ENCODE measurements around the gene EIPR1. TPM values are rescaled to one million over a fixed set of nuclear protein-coding genes. Genes with fewer than 3 reads are reported as not detected.
A peak's percentile ranks its signal among the peaks of the same experiment; 100 is the strongest.
"Not testable (repeated sequence)": the region's sequence is repeated elsewhere in the genome, so short reads cannot be mapped to it uniquely, and the experiment has no call there.

Gene EIPR1
- total and polyA plus RNA-seq, 2 of the 13 experiments (the other 11 are each of a cell fraction or from before 2014, with no cell fraction given) = 70.0 to 96.3 TPM

GRCh38 chr2:3369340-3370181 lies 8.1 kb downstream of the EIPR1 start (continued):
- peak; percentile 84; the same call in 1 of the 2 replicates for TF ChIP-seq FOXK1 (CRISPR knock-in tag; IDR thresholded peaks at IDR 0.05; ENCODE audit: borderline replicate concordance, low read depth)
- 0 out of 2 replicates have a peak, but pooled peaks have one; percentile 6 for TF ChIP-seq GZF1 (CRISPR knock-in tag; IDR thresholded peaks at IDR 0.05)
- peak; percentile 76 for TF ChIP-seq JARID2 (CRISPR knock-in tag; IDR thresholded peaks at IDR 0.05; ENCODE audit: insufficient replicate concordance)
- TF ChIP-seq ERF (CRISPR knock-in tag; IDR thresholded peaks at IDR 0.05) = peak; percentile 81; the same call in 1 of the 2 replicates
- 0 out of 2 replicates have a peak, but pooled peaks have one; percentile 32 for TF ChIP-seq MEIS2 (CRISPR knock-in tag; IDR thresholded peaks at IDR 0.05)
- TF ChIP-seq ZNF839 (CRISPR knock-in tag; IDR thresholded peaks at IDR 0.05; ENCODE audit: borderline replicate concordance) = peak; percentile 83; the same call in 1 of the 2 replicates
- TF ChIP-seq ZMYM4 (CRISPR knock-in tag; IDR thresholded peaks at IDR 0.05) = 0 out of 2 replicates have a peak, but pooled peaks have one; percentile 38
- TF ChIP-seq ZNF670 (CRISPR knock-in tag; IDR thresholded peaks at IDR 0.05; ENCODE audit: borderline replicate concordance) = peak; percentile 90; the same call in 1 of the 2 replicates
- not testable (repeated sequence) for TF ChIP-seq TCF12 (IDR thresholded peaks at IDR 0.05)
- 0 out of 2 replicates have a peak, but pooled peaks have one; percentile 30 for TF ChIP-seq TCF12 (CRISPR knock-in tag; IDR thresholded peaks at IDR 0.05)
- peak; percentile 85 for TF ChIP-seq DMAP1 (CRISPR knock-in tag; IDR thresholded peaks at IDR 0.05)
- TF ChIP-seq FOXP4 (CRISPR knock-in tag; IDR thresholded peaks at IDR 0.05) = peak; percentile 71; the same call in 1 of the 2 replicates
- peak; percentile 89 for TF ChIP-seq RXRA (CRISPR knock-in tag; IDR thresholded peaks at IDR 0.05)
- TF ChIP-seq HDAC2 (CRISPR knock-in tag; IDR thresholded peaks at IDR 0.05) = peak; percentile 55; the same call in 1 of the 2 replicates
- TF ChIP-seq RARA (CRISPR knock-in tag; IDR thresholded peaks at IDR 0.05) = peak; percentile 59; the same call in 1 of the 2 replicates
- 0 out of 2 replicates have a peak, but pooled peaks have one; percentile 56 for TF ChIP-seq BCL3 (CRISPR knock-in tag; IDR thresholded peaks at IDR 0.05)
- peak; percentile 67 for TF ChIP-seq FOXA1 (IDR thresholded peaks at IDR 0.05)
- TF ChIP-seq FOXA1 (CRISPR knock-in tag; IDR thresholded peaks at IDR 0.05) = peak; percentile 97
- TF ChIP-seq MIER3 (CRISPR knock-in tag; IDR thresholded peaks at IDR 0.05; ENCODE audit: borderline replicate concordance) = peak; percentile 73; the same call in 1 of the 2 replicates
- peak; percentile 45; the same call in 1 of the 2 replicates for TF ChIP-seq ZNF430 (CRISPR knock-in tag; IDR thresholded peaks at IDR 0.05)
- 0 out of 2 replicates have a peak, but pooled peaks have one; percentile 27 for TF ChIP-seq ZNF710 (CRISPR knock-in tag; IDR thresholded peaks at IDR 0.05; ENCODE audit: borderline replicate concordance)
- peak; percentile 31; the same call in 1 of the 2 replicates for TF ChIP-seq HMG20A (CRISPR knock-in tag; IDR thresholded peaks at IDR 0.05; ENCODE audit: borderline replicate concordance)
- TF ChIP-seq NR2F6 (IDR thresholded peaks at IDR 0.05) = peak; percentile 58; the same call in 1 of the 2 replicates
- TF ChIP-seq NR2F6 (CRISPR knock-in tag; IDR thresholded peaks at IDR 0.05) = peak; percentile 72; the same call in 1 of the 2 replicates
- TF ChIP-seq SNAPC2 (CRISPR knock-in tag; IDR thresholded peaks at IDR 0.05) = 0 out of 2 replicates have a peak, but pooled peaks have one; percentile 56
- peak; percentile 34; the same call in 1 of the 2 replicates for TF ChIP-seq ZFX (CRISPR knock-in tag; IDR thresholded peaks at IDR 0.05; ENCODE audit: low read depth)

Data from HepG2 (cell line).